Esophagus muscularis mucosa (tissue), 4 donors: ENCODE data around the gene CPAMD8.

Experiments
- CTCF ChIP-seq, 3 experiments: fragments of 200-600 bp in 2 of 3; fragments of 450-650 bp in 1 of 3; sonication (generic) in 2 of 3; IDR thresholded peaks; one replicate each; pipeline ENCODE4 v1.5.1; 2017 to 2019; ENCODE audit warnings: antibody characterized with exemption in 3 of 3, mild to moderate bottlenecking in 2 of 3, moderate library complexity in 1 of 3
- EP300 ChIP-seq: sonication (generic); formaldehyde crosslinking; IDR thresholded peaks from one replicate; pipeline ENCODE4 v1.6.1; 2017; ENCODE audit warnings: antibody characterized with exemption
- POLR2A ChIP-seq: fragments of 450-650 bp; IDR thresholded peaks from one replicate; pipeline ENCODE4 v1.6.1; 2017; ENCODE audit warnings: antibody characterized with exemption, moderate library complexity, mild to moderate bottlenecking, low read depth
- POLR2AphosphoS5 ChIP-seq, 2 donors: sonication (generic); formaldehyde crosslinking; IDR thresholded peaks; one replicate each; pipeline ENCODE4 v1.6.1; 2017; ENCODE audit warnings: antibody characterized with exemption in 2 of 2

GRCh38 chr19:16883522-16883921 is 143.1 kb downstream of the CPAMD8 start:
- TF ChIP-seq CTCF (IDR thresholded peaks at IDR 0.05) (no peak), EP300 (no peak), POLR2AphosphoS5 (IDR thresholded peaks at IDR 0.05) (no peak), POLR2A (no peak)
